GM10847 (cell line): ENCODE measurements around the gene MAPKAP1.

Experiments used
- POLR2A ChIP-seq: IDR thresholded peaks from 2 replicates; pipeline ENCODE4 v1.6.1; 2011; ENCODE audit not compliant: insufficient read length; ENCODE audit errors: extremely low read depth

The MAPKAP1 gene

GRCh38 chr9:125447202-125447802 lies 259.7 kb downstream of the MAPKAP1 start:
- no peak for TF ChIP-seq POLR2A

- no peak for TF ChIP-seq POLR2A
Measured at GRCh38 chr9:125446561-125447094, 260.4 kb downstream of the MAPKAP1 start.

GRCh38 chr9:125444956-125445506 lies 262.0 kb downstream of the MAPKAP1 start:
- no peak for TF ChIP-seq POLR2A

- TF ChIP-seq POLR2A, result no peak
Measured at GRCh38 chr9:125444166-125444565, 262.8 kb downstream of the MAPKAP1 start.

GRCh38 chr9:125443367-125443766 lies 263.6 kb downstream of the MAPKAP1 start:
- no peak for TF ChIP-seq POLR2A

GRCh38 chr9:125442452-125442851 lies 264.6 kb downstream of the MAPKAP1 start:
- TF ChIP-seq POLR2A, result no peak

GRCh38 chr9:125440411-125440810 lies 266.6 kb downstream of the MAPKAP1 start:
- TF ChIP-seq POLR2A, result no peak

GRCh38 chr9:125439434-125440272 lies 267.4 kb downstream of the MAPKAP1 start:
- TF ChIP-seq POLR2A, result no peak

GRCh38 chr9:125438506-125439433 lies 268.2 kb downstream of the MAPKAP1 start:
- no peak for TF ChIP-seq POLR2A

- no peak for TF ChIP-seq POLR2A
Measured at GRCh38 chr9:125437771-125438221, 269.2 kb downstream of the MAPKAP1 start.

- no peak for TF ChIP-seq POLR2A
Measured at GRCh38 chr9:125436613-125437443, 270.2 kb downstream of the MAPKAP1 start.

GRCh38 chr9:125435776-125436612 lies 271.0 kb downstream of the MAPKAP1 start:
- TF ChIP-seq POLR2A, result no peak

GRCh38 chr9:125434986-125435775 lies 271.8 kb downstream of the MAPKAP1 start:
- no peak for TF ChIP-seq POLR2A
